Measurements from ENCODE around the gene PHC1.
A peak's percentile ranks its signal among the peaks of the same experiment; 100 is the strongest.

PHC1 gene

DNA sequence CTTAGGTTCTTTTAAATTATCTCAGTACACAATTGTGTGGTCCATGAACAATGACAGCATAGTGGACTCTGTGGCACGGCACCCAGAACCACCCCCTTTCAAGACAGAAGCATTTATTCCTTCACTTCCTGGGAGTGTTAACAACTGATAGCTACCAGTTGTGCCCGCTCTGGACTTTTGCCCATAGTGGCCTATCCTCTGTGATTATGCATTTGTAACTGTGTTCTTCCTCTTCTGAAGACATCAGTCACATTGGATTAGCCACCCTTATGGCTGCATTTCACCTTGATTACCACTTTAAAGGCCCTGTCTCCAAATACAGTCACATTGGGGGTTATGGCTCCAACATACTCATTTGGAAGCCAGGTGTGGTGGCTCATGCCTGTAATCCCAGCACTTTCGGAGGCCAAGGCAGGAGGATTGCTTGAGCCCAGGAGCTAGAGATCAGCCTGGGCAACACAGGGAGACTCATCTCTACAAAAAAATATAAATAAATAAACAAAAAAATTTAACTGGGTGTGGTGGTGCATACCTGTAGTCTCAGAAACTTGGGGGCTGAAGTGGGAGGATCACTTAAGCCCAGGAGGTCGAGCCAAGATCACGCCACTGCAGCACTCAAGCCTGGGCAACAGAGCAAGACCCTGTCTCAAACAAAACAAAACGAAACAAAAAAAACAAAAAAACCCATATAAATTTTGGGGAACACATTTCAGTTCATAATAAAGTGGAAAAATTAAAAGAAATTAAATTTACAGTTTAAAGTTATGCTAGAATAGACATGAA, 27.6 kb upstream of the PHC1 start:
- ChIA-PET POLR2A (no interaction called here), CTCF (no interaction called here)
- DNase-seq (ENCODE audit: extremely low spot score) = no peak

DNA sequence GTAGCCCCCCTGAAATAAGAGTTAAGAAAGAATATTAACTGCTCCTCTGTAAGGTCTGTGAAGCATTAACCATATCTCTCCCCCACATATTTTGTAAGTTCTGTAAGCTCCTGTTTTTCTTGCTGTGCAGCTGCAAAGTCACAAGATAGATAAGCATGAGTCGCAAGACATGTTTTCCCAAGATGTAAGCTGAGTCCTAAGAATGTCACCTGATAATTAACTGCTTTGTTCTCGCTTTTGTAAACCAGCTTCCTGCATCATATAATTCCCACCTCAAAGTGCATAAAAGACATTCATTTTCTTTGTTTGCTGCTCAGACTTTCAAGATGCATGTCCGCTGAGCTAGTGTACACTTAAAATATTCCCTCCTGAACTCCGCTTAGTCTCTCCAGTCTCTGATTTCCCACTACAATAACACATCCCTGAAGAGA, 27.0 kb upstream of the PHC1 start:
- TF ChIP-seq LEF1 (IDR thresholded peaks at IDR 0.05; ENCODE audit: borderline replicate concordance) = no peak
- TF ChIP-seq FOXM1 (IDR thresholded peaks at IDR 0.05; ENCODE audit: borderline replicate concordance) = no peak
- TF ChIP-seq ZNF384 (IDR thresholded peaks at IDR 0.05) = no peak
- TF ChIP-seq ELF4 (IDR thresholded peaks at IDR 0.05) = no peak
- no peak for TF ChIP-seq CTBP1 (IDR thresholded peaks at IDR 0.05; ENCODE audit: borderline replicate concordance)
- no peak for TF ChIP-seq SUZ12 (IDR thresholded peaks at IDR 0.05)
- no peak for TF ChIP-seq NFRKB (IDR thresholded peaks at IDR 0.05)
- TF ChIP-seq HDGF (IDR thresholded peaks at IDR 0.05; ENCODE audit: borderline replicate concordance) = no peak
- no peak for TF ChIP-seq FOXA1 (IDR thresholded peaks at IDR 0.05)
- TF ChIP-seq L3MBTL2 (conservative IDR thresholded peaks at IDR 0.05) = no peak
- TF ChIP-seq SP1 (IDR thresholded peaks at IDR 0.05) = no peak
- TF ChIP-seq TARDBP (IDR thresholded peaks at IDR 0.05) = no peak
- TF ChIP-seq BHLHE40 (IDR thresholded peaks at IDR 0.05; ENCODE audit: borderline replicate concordance) = no peak
- no peak for TF ChIP-seq ARNT (IDR thresholded peaks at IDR 0.05)
- TF ChIP-seq FOXK2 (IDR thresholded peaks at IDR 0.05) = no peak
- TF ChIP-seq, protein P1, sequence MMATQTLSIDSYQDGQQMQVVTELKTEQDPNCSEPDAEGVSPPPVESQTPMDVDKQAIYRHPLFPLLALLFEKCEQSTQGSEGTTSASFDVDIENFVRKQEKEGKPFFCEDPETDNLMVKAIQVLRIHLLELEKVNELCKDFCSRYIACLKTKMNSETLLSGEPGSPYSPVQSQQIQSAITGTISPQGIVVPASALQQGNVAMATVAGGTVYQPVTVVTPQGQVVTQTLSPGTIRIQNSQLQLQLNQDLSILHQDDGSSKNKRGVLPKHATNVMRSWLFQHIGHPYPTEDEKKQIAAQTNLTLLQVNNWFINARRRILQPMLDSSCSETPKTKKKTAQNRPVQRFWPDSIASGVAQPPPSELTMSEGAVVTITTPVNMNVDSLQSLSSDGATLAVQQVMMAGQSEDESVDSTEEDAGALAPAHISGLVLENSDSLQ (IDR thresholded peaks at IDR 0.05) = no peak
- ChIA-PET POLR2A (no interaction called here), CTCF (no interaction called here)
- no peak for DNase-seq (ENCODE audit: extremely low spot score)

More for the DNA sequence above, 27.6 kb upstream of the PHC1 start:
- TF ChIP-seq SUZ12 (IDR thresholded peaks at IDR 0.05) = no peak
- TF ChIP-seq SP1 (IDR thresholded peaks at IDR 0.05) = no peak
- no peak for TF ChIP-seq TARDBP (IDR thresholded peaks at IDR 0.05)
- TF ChIP-seq, protein P1 (IDR thresholded peaks at IDR 0.05) = no peak
- no peak for TF ChIP-seq FOXM1 (IDR thresholded peaks at IDR 0.05; ENCODE audit: borderline replicate concordance)
- TF ChIP-seq FOXK2 (IDR thresholded peaks at IDR 0.05) = no peak
- TF ChIP-seq L3MBTL2 (conservative IDR thresholded peaks at IDR 0.05) = no peak
- TF ChIP-seq CTBP1 (IDR thresholded peaks at IDR 0.05; ENCODE audit: borderline replicate concordance) = no peak
- no peak for TF ChIP-seq ARNT (IDR thresholded peaks at IDR 0.05)
- TF ChIP-seq LEF1 (IDR thresholded peaks at IDR 0.05; ENCODE audit: borderline replicate concordance) = no peak
- no peak for TF ChIP-seq FOXA1 (IDR thresholded peaks at IDR 0.05)
- no peak for TF ChIP-seq HDGF (IDR thresholded peaks at IDR 0.05; ENCODE audit: borderline replicate concordance)
- TF ChIP-seq BHLHE40 (IDR thresholded peaks at IDR 0.05; ENCODE audit: borderline replicate concordance) = no peak

DNA sequence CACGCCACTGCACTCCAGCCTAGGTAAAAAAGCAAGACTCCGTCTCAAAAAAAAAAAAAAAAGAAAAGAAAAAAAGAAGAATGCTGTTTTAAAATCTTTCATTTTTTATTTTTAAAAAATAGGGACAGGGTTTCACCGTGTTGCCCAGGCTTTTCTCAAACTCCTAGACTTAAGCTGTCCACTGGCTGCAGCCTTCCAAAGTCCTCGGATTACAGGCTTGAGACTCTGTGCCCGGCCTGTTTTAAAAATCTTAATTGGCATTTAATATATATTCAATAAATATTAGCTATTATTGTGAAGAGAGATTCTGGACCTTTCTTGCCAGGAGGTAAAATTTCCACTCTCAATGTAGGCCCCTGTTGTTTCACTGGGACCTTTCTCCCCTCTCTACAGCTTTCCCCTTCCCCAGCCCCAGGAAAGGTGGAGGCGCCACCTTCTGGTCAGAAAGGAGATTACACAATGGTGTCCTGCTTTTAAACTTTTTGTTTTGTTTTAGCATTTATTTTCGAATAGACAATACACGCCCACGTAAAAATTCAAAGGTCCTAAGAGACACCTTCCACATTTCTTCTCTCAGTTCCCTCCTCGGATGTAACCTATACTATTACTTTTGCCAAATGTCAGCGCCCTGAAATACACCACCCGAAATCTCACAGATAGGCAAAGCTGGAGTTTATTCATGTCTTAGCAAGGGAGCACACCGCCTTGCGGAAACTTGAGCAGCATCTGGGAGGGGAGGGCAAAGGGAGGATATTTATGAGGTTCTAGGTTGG, 23.8 kb upstream of the PHC1 start:
- peak; percentile 72 for DNase-seq (ENCODE audit: extremely low spot score)
- CTCF ChIA-PET = interaction anchor here (0.6 to 1.8 kb wide), 34 partner anchors 9 to 392 kb away, joined by 3 to 17 read pairs (median 4); partner anchors contain the start of gene M6PR
- POLR2A ChIA-PET = interaction anchor here (0.6 to 1.4 kb wide), 3 partner anchors 30 to 193 kb away, joined by 4 read pairs; partner anchors contain the start of gene RIMKLB
- TF ChIP-seq NFRKB (IDR thresholded peaks at IDR 0.05) (no peak), HDGF (IDR thresholded peaks at IDR 0.05; ENCODE audit: borderline replicate concordance) (no peak), FOXK2 (IDR thresholded peaks at IDR 0.05) (no peak), CTBP1 (IDR thresholded peaks at IDR 0.05; ENCODE audit: borderline replicate concordance) (no peak), SP1 (IDR thresholded peaks at IDR 0.05) (no peak), TARDBP (IDR thresholded peaks at IDR 0.05) (no peak), L3MBTL2 (conservative IDR thresholded peaks at IDR 0.05) (no peak), ZNF384 (IDR thresholded peaks at IDR 0.05) (no peak), FOXM1 (IDR thresholded peaks at IDR 0.05; ENCODE audit: borderline replicate concordance) (no peak), LEF1 (IDR thresholded peaks at IDR 0.05; ENCODE audit: borderline replicate concordance) (no peak), FOXA1 (IDR thresholded peaks at IDR 0.05) (no peak), SUZ12 (IDR thresholded peaks at IDR 0.05) (no peak), BHLHE40 (IDR thresholded peaks at IDR 0.05; ENCODE audit: borderline replicate concordance) (no peak), ELF4 (IDR thresholded peaks at IDR 0.05) (no peak), ARNT (IDR thresholded peaks at IDR 0.05) (no peak)
- TF ChIP-seq, protein P1 (IDR thresholded peaks at IDR 0.05) = no peak

- POLR2A ChIA-PET = no interaction called here
- TF ChIP-seq SP1 (IDR thresholded peaks at IDR 0.05) = no peak
- TF ChIP-seq LEF1 (IDR thresholded peaks at IDR 0.05; ENCODE audit: borderline replicate concordance) = no peak
- TF ChIP-seq FOXK2 (IDR thresholded peaks at IDR 0.05) = no peak
- no peak for TF ChIP-seq TARDBP (IDR thresholded peaks at IDR 0.05)
- TF ChIP-seq ELF4 (IDR thresholded peaks at IDR 0.05) = no peak
- no peak for TF ChIP-seq FOXA1 (IDR thresholded peaks at IDR 0.05)
- no peak for DNase-seq (ENCODE audit: extremely low spot score)
- CTCF ChIA-PET = interaction anchor here (0.7 kb wide), 1 partner anchor 215 kb away, joined by 4 read pairs; no protein-coding TSS in a partner anchor
Measured at GRCh38 chr12:8891976-8892375, 22.3 kb upstream of the PHC1 start.

DNA sequence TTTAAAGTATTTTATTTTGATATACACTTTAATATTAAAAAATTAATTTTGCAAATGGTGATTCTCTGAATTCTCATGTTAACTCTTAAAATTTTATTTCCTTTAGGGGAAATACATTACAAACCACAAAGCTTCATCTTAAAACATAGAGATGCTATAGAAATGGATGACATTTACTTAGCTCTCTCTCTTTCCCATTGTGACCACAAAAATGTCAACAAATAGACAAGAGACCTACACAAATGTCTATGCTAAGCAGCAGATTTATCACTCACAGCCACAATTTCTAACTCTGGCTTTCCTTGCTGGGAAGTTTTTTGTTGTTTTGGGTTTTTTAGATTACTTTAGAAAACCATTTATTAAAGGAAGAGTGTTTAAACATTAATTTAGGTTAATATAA, 19.9 kb upstream of the PHC1 start:
- no peak for DNase-seq (ENCODE audit: extremely low spot score)
- TF ChIP-seq BHLHE40 (IDR thresholded peaks at IDR 0.05; ENCODE audit: borderline replicate concordance) (no peak), HDGF (IDR thresholded peaks at IDR 0.05; ENCODE audit: borderline replicate concordance) (no peak), LEF1 (IDR thresholded peaks at IDR 0.05; ENCODE audit: borderline replicate concordance) (no peak), CTBP1 (IDR thresholded peaks at IDR 0.05; ENCODE audit: borderline replicate concordance) (no peak), L3MBTL2 (conservative IDR thresholded peaks at IDR 0.05) (no peak), NFRKB (IDR thresholded peaks at IDR 0.05) (no peak), ARNT (IDR thresholded peaks at IDR 0.05) (no peak), SUZ12 (IDR thresholded peaks at IDR 0.05) (no peak), FOXM1 (IDR thresholded peaks at IDR 0.05; ENCODE audit: borderline replicate concordance) (no peak), FOXA1 (IDR thresholded peaks at IDR 0.05) (no peak), SP1 (IDR thresholded peaks at IDR 0.05) (no peak), ZNF384 (IDR thresholded peaks at IDR 0.05) (no peak), TARDBP (IDR thresholded peaks at IDR 0.05) (no peak), ELF4 (IDR thresholded peaks at IDR 0.05) (no peak), FOXK2 (IDR thresholded peaks at IDR 0.05) (no peak)
- TF ChIP-seq, protein P1 (IDR thresholded peaks at IDR 0.05) = no peak
- CTCF ChIA-PET = interaction anchor here (0.7 to 1.8 kb wide), 2 partner anchors 10 to 34 kb away, joined by 3 to 4 read pairs; no protein-coding TSS in a partner anchor
- POLR2A ChIA-PET = no interaction called here

Measured in HEK293T (cell line).